NCI-H146 (cell line): ENCODE measurements around the gene CYBRD1.
A peak's percentile ranks its signal among the peaks of the same experiment; 100 is the strongest.

Experiments
- DNase-seq: peaks from one replicate; lab custom pipeline; 2025; lab: John Stamatoyannopoulos, UW

The CYBRD1 gene

DNA sequence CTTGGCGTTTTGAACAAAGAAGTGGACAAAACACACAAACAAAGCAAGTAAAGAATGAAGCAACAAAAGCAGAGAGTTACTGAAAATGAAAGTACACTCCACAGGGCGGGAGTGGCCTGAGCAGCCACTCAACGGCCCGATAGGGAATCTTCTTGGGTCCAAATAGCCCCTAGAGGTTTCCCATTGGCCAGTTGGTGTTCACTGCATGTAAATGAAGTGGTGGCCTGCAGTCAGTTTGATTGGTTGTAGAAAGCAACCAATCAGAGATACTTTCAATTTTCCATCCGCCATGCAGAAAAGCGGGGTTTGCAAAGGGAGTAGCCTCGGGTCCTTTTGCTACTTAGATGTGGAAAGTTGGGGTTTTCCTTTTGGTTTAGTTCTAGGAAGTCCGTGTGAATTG, 31.6 kb downstream of the CYBRD1 start:
- DNase-seq: peak; percentile 70

DNA sequence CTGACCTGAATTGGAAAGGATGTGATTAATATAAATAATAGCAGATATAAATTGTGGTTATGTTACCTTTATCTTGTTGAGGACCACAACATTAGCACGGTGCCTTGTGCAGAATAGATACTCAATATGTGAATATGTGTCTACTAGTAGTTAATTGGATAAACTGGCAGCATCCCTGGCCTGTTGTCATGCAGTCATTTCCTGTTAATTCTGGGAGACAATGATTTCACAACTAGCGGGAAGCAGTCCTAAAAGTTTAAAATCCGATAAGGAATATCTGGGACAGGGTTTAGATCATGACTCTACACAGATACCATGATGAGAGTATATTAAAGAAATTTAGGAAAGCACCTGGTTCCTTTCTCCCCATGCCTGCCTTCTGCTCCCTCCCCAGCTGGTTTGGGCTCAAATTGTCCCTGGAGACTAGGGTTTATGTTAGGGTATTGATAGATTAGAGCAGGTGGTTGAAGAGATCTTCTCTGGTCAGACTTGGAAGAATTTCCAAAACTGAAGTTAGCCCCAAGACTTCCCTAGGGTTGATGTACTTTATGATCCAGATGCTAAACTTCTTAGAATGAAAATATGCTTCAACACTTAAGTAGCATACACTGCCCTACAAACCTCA, 32.8 kb downstream of the CYBRD1 start:
- no peak for DNase-seq

DNA sequence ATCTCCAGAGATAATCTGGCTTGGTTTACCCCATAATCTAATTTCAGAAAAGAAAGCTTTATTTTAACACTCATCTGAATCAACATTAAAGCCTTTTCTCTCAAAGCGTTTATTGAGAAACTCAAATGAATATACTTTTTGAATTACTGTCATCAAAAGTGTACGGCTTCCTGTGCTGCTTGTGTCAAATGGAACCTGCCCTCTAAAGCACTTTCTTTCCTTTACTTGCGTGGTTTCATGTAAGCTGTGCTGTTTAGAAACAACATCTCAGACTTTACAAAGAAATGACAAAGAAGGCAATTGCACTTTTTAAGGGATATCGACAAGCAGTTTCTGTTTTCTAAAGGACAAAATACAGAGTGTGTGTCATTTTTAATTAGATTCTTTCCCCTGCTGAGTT, 35.1 kb downstream of the CYBRD1 start:
- DNase-seq: no peak

DNA sequence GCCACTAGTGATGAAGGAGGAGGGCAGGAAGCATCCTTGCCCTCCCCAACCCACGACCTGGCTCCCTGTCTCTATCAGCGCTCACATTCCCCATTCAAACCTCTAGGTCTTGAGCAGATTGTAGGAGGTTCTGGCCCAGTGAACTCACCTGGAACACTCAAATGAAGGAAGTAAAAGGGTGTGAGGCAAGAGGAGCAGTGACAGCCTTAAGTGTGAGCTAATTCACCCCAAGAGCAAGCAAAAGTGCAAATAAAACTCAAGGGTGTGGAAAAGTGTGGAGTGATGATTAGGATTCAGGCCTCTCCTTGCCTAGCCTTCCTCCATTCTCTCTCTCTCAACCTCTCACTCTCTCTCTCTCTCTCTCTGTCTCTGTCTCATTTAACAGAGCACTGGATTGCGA, 41.0 kb downstream of the CYBRD1 start:
- DNase-seq: no peak

DNA sequence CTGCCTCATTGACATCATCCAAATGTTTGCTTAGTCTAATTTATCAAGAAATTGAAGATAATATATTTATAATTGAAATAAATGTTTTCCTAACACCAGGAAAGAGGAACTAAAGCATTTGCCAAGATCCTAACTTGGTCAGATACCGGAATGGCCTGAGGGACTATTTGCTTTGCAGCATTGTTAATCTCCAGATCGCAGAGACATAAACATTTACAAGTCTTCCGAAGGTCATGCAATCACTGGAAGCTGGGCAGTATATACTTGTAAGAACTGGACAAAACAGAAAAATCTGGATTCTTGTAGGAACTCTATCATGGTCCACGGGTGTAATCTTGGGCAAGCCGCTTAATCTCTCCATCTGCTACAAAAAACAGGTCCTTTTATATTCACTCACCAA, 42.2 kb downstream of the CYBRD1 start:
- no peak for DNase-seq

DNA sequence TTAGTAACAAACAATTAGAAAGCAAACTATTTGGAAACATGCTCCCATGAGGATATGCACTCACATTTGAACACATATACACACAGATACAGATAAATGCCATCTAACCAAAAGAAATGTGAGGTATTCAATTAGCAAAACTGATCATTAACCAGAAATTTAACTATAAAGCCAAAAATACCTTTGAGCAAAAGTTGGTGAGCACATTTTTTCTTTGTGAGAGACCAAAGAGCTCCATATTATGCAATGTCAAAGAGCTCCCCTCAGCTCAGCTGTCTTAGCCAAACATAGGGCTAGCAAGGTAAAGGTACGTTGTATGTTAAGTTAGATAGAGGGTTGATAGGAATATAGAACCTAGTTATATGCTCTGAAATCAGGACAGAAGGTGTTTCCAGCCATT, 43.8 kb downstream of the CYBRD1 start:
- DNase-seq: no peak

DNA sequence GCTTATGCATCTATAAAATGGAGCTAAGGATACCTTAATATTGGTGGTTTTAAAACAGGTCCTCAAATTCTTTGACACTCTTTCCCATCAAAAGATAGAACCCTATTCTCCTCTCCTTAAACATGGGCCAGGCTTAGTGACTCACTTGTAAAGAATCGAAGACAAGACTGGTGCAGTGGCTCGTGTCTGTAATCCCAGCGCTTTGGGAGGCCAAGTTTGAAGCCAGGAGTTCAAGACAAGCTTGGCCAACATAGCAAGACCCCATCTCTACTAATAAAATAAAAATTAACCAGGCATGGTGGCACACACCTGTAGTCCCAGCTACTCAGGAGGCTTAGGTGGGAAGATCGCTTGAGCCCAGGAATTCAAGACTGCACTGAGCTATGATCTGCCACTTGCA, 44.5 kb downstream of the CYBRD1 start:
- DNase-seq: no peak

DNA sequence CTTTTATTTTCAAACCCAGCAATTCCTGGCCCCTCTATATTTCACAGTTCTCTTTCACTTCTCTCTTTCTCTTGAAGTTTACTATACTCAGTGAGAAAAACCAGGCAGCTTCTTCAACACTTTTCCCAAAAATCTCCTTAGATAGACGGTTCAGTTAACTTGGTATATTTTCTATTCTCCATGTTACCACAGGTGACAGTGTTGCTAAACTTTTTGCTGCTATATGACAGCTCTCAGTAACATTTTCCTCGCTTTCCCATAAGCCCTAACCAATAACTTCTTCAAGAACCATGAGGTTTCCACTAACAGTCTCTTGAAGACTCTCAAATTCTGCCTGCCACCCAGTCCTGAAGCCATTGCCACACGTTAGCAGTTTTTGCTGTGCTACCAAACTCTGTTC, 45.8 kb downstream of the CYBRD1 start:
- DNase-seq: peak; percentile 1

DNA sequence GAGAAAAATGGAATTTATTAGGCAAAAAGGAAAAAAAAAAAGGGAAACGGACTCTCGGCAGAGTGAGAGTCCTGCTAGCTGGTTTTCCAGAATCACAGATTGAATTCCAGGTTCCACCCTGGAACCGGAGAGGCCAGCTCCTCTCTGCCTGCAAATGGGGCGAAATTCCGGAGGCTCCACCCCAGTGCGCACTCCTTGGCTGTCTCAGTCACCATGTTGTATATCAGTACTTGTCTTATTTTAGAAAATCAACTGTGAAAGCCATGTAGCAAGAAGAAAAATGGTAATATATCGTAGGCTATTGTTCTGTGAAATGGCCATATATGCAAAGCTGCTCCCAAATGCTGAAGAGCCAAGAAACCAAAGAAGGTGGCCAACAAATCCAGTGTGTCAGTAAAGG, 49.4 kb downstream of the CYBRD1 start:
- DNase-seq: no peak

DNA sequence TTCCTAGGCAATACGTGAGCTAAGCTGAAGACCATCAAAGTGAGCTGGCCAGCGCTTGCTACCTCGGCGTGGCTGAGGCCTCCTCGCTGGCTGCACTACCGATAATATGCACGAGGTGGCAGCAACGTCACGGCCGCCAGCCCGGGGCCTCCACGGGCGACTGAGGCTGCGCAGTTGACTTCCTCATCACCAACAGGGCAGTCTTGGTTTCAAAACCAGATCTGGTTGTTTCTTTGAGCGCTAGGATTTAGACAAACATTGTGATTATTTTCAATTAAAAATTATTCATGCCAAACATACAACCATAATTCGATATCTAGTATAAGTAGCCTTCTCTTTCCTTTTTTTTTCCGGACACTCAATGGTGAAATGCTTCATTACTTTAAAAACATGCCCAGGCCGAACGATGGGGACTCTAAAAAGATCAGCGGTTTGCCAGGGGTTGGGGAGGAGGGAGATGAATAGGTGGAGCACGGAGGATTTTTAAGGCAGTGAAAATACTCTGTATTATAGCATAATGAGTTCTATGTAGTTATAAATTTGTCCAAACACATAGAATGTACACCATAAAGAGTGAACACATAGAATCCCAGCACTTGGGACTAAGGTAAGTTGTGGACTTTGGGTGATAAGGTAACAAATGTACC, 52.0 kb downstream of the CYBRD1 start:
- peak; percentile 47 for DNase-seq

DNA sequence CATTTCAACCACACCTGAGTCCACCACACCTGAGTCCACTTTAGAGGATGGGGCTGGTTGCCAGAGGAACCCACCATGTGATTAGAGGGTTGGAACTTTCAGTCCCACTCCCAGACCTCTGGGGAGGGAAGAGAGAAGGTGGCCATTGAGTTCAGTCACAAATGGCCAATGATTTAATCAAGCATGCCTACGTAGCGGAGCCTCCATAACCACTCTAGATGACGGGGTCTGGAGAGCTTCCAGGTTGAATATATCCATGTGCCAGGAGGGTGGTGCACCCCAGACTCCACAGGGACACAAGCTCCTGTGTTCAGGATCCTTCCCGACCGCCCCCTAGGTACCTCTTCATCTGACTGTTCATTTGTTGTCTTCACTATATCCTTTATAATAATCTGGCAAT, 53.3 kb downstream of the CYBRD1 start:
- DNase-seq: no peak

DNA sequence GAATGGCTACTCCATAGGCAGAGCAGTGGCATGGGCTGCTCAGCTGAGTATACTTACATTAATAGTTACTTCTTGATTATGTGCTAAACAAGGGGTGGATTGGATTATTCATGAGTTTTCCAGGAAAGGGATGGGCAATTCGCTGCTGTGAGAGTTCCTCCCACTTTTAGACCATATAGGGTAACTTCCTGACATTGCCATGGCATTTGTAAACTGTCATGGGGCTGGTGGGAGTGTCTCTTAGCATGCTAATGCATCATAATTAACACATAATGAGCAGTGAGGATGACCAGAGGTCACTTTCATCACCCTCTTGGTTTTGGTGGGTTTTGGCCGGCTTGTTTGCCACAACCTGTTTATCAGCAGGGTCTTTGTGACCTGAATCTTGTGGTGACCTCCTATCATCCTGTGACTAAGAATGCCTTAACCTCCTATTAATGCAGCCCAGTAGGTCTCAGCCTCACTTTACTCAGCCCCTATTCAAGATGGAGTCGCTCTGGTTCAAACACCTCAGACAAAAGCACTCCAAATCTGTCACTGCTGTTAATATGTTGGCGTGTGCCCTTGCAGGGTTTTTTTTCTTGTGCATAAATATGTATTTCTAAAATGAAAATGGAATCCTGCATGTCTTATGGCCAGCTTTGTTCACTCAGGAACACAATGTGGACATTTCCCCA, 56.0 kb downstream of the CYBRD1 start:
- no peak for DNase-seq

DNA sequence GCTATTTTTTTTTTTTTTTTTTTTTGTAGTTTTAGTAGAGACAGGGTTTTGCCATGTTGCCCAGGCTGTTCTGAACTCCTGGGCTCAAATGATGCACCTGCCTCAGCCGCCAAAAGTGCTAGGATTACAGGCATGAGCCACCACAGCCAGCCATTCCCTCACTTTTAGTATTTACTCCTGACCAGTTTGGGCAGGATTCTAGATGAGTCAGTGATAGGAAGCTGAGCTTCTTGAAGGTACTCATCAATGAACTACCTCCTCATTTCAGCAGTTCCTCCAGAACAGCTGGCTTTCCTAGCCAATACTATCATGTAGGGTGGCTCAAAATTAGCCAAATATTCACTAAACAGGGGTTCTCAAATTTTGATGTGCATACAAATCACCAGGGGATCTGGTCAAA, 57.2 kb downstream of the CYBRD1 start:
- no peak for DNase-seq

DNA sequence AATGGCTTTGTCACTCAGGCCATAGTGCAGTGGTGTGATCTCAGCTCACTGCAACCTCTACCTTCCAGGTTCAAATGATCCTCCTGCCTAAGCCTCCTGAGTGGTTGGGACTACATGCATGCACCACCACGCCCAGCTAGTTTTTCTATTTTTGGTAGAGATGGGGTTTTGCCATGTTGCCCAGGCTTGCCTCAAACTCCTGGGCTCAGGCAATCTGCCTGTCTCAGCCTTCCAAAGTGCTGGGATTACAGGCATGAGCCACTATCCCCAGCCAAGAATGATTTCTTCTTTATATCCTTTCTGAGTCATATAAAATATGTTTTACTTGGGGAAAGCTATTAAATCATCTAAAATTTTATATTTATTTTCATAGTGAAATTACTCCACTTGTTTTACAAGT, 61.3 kb downstream of the CYBRD1 start:
- DNase-seq: no peak

DNA sequence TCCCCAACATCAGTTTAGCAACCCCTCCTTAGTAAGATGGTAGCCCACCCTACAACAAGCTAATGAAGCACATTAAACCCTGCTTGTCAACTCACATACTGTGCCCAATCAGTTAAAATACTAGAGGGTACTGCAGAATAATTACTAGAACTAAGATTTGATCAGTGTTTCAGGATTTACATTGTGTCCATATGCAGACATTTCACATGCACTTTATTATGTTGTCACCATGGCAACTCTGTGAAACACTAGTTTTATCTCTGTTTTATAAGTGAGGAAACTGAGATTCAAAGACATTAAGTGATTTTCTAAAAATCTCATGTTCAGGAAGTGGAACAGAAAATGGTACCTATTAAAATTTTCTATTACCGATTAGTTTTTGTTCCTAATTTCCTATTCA, 61.7 kb downstream of the CYBRD1 start:
- no peak for DNase-seq

DNA sequence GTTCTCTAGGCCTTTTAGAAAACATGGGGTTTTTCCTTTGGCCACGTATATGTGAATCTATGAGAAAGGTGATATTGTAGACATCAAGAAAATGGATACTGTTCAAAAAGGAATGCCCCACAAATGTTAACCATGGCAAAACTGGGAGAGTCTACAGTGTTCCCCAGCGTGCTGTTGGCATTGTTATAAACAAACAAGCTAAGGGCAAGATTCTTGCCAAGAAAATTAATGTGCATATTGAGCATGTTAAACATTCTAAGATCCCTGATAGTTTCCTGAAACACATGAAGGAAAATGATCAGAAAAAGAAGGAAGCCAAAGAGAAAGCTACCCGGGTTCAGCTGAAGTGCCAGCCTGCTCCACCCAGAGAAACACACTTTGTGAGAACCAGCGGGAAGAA, 64.9 kb downstream of the CYBRD1 start:
- no peak for DNase-seq

DNA sequence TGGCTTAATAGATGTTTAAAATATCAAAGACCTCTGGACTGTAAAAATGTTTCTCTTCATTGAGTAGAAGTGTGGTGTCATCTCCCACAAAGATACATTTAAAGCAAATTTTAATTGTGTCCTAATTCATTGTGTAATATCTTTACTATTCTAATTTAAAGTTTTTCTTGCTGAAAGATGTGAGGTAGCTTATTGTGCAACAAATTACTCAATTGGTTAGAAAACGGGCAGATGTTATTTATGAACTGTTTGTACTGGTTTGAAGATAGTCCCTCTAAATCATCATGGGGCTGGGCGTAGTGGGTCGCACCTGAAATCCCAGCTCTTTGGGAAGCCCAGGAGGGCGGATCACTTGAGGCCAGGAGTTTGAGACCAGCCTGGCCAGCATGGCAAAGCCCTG, 65.3 kb downstream of the CYBRD1 start:
- no peak for DNase-seq

DNA sequence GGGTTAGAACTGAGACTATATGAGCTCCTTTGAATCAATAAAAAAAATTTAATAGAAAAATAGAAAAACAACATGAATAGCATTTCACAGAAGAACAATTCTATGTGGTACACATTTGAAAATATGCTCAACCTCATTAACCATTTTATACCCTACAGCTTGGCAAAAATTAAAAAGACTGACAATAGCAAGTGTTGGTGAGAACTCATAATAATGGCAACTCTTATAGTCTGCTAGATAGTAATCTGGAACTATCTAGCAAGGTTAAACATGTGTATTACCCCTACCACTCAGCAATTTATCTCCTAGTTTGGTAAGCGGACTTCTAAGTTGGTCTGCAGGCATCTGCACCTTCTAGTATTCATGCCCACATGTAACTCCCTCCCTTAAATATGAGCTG, 67.8 kb downstream of the CYBRD1 start:
- DNase-seq: no peak

DNA sequence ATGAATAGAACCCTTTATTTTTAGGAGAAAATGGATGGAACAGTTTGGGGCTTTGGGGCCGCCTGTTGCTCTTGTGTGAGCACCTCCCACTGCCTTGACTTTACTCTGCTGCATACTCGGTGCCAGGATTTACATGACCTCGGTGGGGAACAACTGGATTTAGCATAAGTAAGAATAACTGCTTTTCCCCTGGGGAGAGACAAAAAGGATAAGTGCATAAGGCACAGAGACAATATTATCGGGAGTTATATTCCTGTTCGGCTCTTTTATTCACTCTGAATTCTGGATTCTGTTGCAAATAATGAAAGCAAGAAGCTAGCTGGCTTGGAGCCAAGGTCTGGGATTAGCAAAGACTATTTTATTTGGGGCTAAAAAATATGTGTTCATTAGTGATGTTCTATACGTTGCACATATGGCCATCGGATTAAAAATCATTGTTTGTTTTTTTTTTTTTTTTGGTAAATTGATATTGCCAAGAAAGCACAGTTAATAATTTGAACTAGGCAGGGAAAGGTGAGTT, 69.8 kb downstream of the CYBRD1 start:
- peak; percentile 42 for DNase-seq

DNA sequence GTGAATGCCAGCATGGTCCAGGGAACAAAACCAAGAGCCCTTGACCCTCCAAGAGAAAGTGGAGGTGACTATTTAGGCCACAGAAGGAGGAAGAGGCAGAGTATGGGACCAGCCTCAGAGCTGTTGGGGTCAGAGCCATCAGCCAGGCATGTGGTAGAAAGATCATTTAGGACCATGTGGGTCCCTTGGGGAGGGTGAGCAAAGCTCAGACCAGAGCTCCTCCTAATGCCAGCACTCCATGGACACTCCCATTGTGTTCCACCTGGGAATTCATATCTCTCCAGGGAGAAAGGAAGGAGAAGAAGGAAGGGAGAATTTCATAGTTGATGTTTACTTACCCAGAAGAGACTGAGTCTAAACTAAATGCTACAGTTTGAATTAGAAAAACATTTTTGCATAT, 73.2 kb downstream of the CYBRD1 start:
- no peak for DNase-seq

DNA sequence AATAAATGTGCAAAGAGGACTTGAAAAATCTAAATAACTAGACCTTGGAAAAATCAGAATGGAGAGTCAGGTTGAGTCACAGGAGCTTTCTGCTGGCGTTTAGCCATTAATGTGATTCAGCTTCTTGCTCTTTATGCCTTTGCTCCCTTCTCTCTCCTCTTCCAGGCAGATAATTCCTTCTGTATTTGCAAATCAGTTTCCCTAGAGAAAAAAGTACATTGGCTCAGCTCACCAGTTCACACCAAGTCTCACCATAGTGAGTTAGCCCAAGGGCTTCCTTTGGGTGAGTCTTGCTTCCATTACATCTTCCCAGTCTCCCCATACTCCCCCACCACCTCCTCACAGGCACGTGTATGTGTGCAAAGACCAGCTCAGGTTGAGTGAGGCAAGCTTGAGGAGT, 73.6 kb downstream of the CYBRD1 start:
- DNase-seq: no peak

DNA sequence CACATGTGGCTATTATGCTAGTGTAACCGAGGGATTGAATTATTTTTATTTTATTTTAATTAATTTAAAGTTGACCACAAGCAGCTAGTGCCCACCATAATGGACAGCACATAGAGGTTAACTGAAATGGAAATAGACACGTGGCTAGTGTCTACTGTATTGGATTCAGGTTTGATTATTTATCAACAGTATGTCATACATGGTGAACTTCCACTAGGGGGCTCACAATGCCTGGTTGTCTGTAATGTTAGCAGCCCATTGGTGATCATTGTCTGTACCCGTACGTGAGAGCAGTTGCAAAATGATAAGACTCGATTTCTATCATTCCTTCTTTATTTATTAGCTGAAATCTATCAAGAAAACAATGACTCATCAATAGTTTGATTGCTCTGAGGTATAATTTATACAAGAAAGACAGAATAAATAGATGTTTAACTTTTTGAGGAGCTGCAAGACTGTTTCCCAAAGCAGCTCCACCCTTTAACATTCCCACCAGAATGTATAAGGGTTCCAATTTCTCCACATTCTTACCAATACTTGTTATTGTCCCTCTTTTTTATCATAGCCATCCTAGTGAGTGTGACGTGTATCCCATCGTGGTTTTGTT, 76.5 kb downstream of the CYBRD1 start:
- DNase-seq: peak; percentile 73

DNA sequence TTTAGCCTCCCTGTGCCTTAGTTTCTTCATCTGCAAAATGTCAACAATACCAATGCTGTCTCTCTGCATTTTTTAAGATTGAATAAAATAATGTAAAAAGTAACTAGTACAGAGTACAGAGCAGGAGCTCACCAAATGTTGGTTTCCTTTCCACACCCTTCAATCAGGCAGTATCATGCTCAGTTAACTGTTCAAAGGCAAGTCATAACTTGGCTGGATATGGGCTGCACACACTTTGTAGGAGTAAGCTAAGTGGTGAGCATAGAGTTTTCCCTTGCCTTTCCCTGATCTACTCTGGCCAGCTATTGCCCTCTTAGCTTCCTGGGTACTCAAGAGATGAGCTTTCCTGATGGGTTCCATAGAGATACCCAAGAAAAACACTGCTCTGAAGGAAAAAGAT, 77.9 kb downstream of the CYBRD1 start:
- DNase-seq: no peak
